ENCODE measurements around the gene ALDH1A2.

Gene ALDH1A2

DNA sequence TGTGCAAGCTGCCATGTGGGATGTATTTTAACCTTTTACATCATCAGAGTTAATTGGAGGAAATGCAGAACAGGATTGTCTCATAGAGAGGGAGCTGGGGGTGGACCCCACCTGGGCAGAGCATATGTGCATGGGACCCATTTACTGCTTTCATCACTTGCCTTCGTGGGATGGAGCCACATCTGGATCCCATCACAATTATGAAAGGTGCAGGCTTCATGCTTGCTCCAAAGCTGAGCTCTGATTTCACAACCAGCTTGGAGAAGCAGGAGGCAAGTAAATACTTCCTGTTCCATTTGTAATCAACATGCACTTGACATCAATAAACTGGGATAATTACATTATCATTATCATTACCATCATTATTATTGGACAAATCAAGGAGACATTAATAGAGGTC lies 161.9 kb downstream of the ALDH1A2 start:
- Histone ChIP-seq H3K27me3 (replicated peaks; ENCODE audit: control insufficient read depth, insufficient read depth, low read length) (no peaks in the 10 kb centered on the region), H3K4me3 (replicated peaks; ENCODE audit: low read depth, low read length) (no peak overlapping the region), H3K36me3 (ENCODE audit: control insufficient read depth, insufficient read depth, low read length) (no peaks in the 10 kb centered on the region)
- DNase-seq (ENCODE audit: extremely low read depth, insufficient read length), result no peak
- TF ChIP-seq, protein P1, sequence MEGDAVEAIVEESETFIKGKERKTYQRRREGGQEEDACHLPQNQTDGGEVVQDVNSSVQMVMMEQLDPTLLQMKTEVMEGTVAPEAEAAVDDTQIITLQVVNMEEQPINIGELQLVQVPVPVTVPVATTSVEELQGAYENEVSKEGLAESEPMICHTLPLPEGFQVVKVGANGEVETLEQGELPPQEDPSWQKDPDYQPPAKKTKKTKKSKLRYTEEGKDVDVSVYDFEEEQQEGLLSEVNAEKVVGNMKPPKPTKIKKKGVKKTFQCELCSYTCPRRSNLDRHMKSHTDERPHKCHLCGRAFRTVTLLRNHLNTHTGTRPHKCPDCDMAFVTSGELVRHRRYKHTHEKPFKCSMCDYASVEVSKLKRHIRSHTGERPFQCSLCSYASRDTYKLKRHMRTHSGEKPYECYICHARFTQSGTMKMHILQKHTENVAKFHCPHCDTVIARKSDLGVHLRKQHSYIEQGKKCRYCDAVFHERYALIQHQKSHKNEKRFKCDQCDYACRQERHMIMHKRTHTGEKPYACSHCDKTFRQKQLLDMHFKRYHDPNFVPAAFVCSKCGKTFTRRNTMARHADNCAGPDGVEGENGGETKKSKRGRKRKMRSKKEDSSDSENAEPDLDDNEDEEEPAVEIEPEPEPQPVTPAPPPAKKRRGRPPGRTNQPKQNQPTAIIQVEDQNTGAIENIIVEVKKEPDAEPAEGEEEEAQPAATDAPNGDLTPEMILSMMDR (IDR thresholded peaks at IDR 0.05; ENCODE audit: insufficient read depth, low read length, poor library complexity, severe bottlenecking), result no peak
